GM18861 (cell line): ENCODE results near the gene ZPBP2.
"Not testable (repeated sequence)": the region's sequence is repeated elsewhere in the genome, so short reads cannot be mapped to it uniquely, and the experiment has no call there.

Experiments
- ATAC-seq: cut with Tn5 transposase; IDR thresholded peaks from one replicate; pipeline ENCODE4 v1.9.1; 2021; ENCODE audit not compliant: unreplicated experiment

The ZPBP2 gene, protein sequence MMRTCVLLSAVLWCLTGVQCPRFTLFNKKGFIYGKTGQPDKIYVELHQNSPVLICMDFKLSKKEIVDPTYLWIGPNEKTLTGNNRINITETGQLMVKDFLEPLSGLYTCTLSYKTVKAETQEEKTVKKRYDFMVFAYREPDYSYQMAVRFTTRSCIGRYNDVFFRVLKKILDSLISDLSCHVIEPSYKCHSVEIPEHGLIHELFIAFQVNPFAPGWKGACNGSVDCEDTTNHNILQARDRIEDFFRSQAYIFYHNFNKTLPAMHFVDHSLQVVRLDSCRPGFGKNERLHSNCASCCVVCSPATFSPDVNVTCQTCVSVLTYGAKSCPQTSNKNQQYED

GRCh38 chr17:39867880-39868553 lies at the start of gene ZPBP2:
Gene ZPBP2 (plus strand): TSS chr17:39868202. CDS start chr17:39868355, 153 bp downstream.
- no peak for ATAC-seq

DNA sequence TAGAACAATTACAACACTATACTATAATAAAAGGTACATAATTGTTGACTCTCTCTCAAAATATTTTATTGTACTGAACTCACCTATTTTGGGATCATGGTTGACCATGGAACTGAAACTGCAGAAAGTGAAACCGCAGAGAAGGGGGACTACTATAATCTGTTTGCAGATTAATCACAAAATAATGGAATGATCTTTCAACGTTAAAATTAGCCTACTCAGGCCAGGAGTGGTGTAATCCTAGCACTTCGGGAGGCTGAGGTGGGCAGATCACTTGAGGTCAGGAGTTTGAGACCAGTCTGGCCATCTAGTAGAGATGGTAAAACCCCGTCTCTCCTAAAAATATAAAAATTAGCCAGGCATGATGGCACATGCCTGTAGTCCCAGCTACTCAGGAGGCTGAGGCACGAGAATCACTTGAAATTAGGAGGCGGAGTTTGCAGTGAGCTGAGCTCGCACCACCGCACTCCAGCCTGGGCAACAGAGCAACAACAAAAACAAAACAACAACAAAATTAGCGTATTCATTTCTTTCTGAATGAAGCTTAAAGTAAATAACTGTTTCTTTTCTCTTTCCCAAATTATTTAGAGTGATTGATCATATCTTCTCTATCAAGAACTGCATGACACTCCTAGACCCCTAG lies 49.5 kb upstream of the ZPBP2 start:
- no peak for ATAC-seq

GRCh38 chr17:39820541-39820940 lies 47.5 kb upstream of the ZPBP2 start:
- ATAC-seq: no peak

- ATAC-seq: no peak
Measured at GRCh38 chr17:39820987-39821386, 47.0 kb upstream of the ZPBP2 start.

DNA sequence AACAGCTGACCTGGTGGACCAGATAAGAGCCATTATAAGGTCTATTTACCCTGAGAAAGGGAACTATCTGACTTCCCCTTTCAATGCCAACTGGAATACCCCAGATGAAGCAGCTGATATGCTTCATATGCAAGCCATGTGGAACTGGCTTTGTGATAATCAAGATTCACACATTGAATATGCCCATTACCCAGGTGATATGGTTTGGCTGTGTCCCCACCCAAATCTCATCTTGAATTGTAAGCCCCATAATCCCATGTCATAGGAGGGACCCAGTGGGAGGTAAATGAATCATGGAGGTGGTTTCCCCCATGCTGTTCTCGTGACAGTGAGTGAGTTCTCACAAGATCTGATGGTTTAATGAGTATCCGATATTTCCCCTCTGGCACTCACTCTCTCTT lies 46.0 kb upstream of the ZPBP2 start:
- no peak for ATAC-seq

GRCh38 chr17:39823407-39824054 lies 44.5 kb upstream of the ZPBP2 start:
- ATAC-seq: no peak

GRCh38 chr17:39826334-39826733 lies 41.7 kb upstream of the ZPBP2 start:
- no peak for ATAC-seq

GRCh38 chr17:39828443-39828842 lies 39.6 kb upstream of the ZPBP2 start:
- no peak for ATAC-seq

GRCh38 chr17:39831588-39831987 lies 36.4 kb upstream of the ZPBP2 start:
- ATAC-seq: no peak

- no peak for ATAC-seq
Measured at GRCh38 chr17:39834017-39834416, 34.0 kb upstream of the ZPBP2 start.

GRCh38 chr17:39835038-39835786 lies 32.8 kb upstream of the ZPBP2 start:
- no peak for ATAC-seq

DNA sequence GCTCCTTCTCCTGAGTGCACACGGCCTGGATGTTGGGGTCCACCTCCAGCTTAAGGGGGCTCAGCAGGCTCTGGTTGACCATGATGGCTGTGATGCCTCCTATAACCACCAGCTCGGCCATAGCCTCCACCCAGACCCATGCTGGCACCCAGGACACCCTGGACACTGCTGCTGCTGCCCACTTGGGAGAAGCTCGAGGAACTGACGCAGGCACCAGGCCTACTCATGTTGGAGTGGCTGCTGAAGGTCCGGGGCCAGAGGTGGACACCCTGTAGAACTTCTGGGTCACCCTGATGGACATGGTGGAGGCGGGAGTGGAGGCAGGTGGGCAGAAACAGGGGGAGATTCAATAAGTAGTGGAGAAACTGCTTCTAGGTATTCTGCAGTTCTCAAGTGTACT lies 31.9 kb upstream of the ZPBP2 start:
- ATAC-seq: no peak

- ATAC-seq: no peak
Measured at GRCh38 chr17:39838057-39838456, 29.9 kb upstream of the ZPBP2 start.

GRCh38 chr17:39838784-39839183 lies 29.2 kb upstream of the ZPBP2 start:
- ATAC-seq: no peak

GRCh38 chr17:39841134-39841683 lies 26.8 kb upstream of the ZPBP2 start:
- ATAC-seq: no peak

- no peak for ATAC-seq
Measured at GRCh38 chr17:39845052-39845846, 22.8 kb upstream of the ZPBP2 start.

- no peak for ATAC-seq
Measured at GRCh38 chr17:39846205-39846604, 21.8 kb upstream of the ZPBP2 start.

DNA sequence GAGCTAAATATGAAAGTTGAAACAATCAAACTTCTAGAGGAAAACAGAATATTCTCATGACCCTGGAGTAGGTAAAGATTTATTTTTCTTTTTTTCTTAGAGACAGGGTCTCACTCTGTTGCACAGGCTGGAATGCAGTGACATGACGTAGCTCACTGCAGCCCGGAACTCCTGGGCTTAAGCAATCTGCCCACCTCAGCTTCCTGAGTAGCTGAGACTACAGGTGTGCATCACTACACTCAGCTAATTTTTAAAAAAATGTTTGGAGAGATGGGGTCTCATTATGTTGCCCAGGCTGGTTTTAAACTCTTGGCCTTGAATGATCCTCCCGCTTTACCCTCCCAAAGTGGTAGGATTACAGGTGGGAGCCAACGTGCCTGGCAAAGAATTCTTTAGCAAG lies 19.4 kb upstream of the ZPBP2 start:
- ATAC-seq: no peak

GRCh38 chr17:39850186-39850585 lies 17.8 kb upstream of the ZPBP2 start:
- not testable (repeated sequence) for ATAC-seq

GRCh38 chr17:39852239-39852638 lies 15.8 kb upstream of the ZPBP2 start:
- ATAC-seq: no peak
